Liver (tissue), 9 donors: ENCODE results near the gene CNTN5. TPM values are rescaled to one million over a fixed set of nuclear protein-coding genes. Genes with fewer than 3 reads are reported as not detected.

Experiments used
- DNase-seq: peaks from one replicate; pipeline ENCODE4 v3.0.0-alpha.2; 2017; ENCODE audit warnings: low spot score
- H3K27ac ChIP-seq, 2 donors: one replicate each; pipeline ENCODE4 v1.7.0; 2013; ENCODE audit warnings: inconsistent platforms in 2 of 2, low read length in 2 of 2, control low read depth in 1 of 2, low read depth in 1 of 2, mild to moderate bottlenecking in 1 of 2
- H3K27me3 ChIP-seq, 4 donors: one replicate each; pipeline versions ENCODE4 v1.6.1 to v1.7.0; 2013; ENCODE audit warnings: low read length in 3 of 4, inconsistent platforms in 1 of 4, mild to moderate bottlenecking in 1 of 4, moderate library complexity in 1 of 4; ENCODE audit not compliant: control insufficient read depth in 4 of 4, insufficient read depth in 4 of 4
- H3K36me3 ChIP-seq, 4 donors: one replicate each; pipeline versions ENCODE4 v1.6.1 to v1.7.0; 2013; ENCODE audit warnings: low read length in 3 of 4, mild to moderate bottlenecking in 3 of 4, low read depth in 1 of 4, moderate library complexity in 1 of 4; ENCODE audit not compliant: control insufficient read depth in 4 of 4, insufficient read depth in 3 of 4
- H3K4me1 ChIP-seq, 4 donors: one replicate each; pipeline versions ENCODE4 v1.6.1 to v1.7.0; 2013; ENCODE audit warnings: low read length in 3 of 4, mild to moderate bottlenecking in 3 of 4, moderate library complexity in 1 of 4; ENCODE audit not compliant: control insufficient read depth in 4 of 4, insufficient read depth in 4 of 4
- H3K4me3 ChIP-seq, 3 donors: one replicate each; pipeline versions ENCODE4 v1.6.1 to v1.7.0; 2013; ENCODE audit warnings: low read length in 3 of 3, control low read depth in 1 of 3, low read depth in 1 of 3, mild to moderate bottlenecking in 1 of 3
- H3K9ac ChIP-seq, 2 donors: one replicate each; pipeline ENCODE4 v1.7.0; 2013; ENCODE audit warnings: low read length in 2 of 2, mild to moderate bottlenecking in 2 of 2, moderate library complexity in 2 of 2, control low read depth in 1 of 2, low read depth in 1 of 2
- H3K9me3 ChIP-seq, 4 donors: one replicate each; pipeline versions ENCODE4 v1.6.1 to v1.7.0; 2013; ENCODE audit warnings: low read length in 3 of 4; ENCODE audit not compliant: control insufficient read depth in 4 of 4
- CTCF ChIP-seq: fragments of 150-350 bp; IDR thresholded peaks from 2 replicates; pipeline ENCODE4 v1.5.1; 2017; ENCODE audit warnings: improper control_type of control experiment, low read depth, low read length; ENCODE audit not compliant: missing input control
- EGR1 ChIP-seq, 2 donors: IDR thresholded peaks; 2 replicates each; pipeline ENCODE4 v1.6.1; 2016 to 2018; ENCODE audit warnings: antibody characterized with exemption in 2 of 2, low read depth in 2 of 2
- FOXA1 ChIP-seq: IDR thresholded peaks from 2 replicates; pipeline ENCODE4 v1.6.1; 2016; ENCODE audit warnings: antibody characterized with exemption
- FOXA2 ChIP-seq: IDR thresholded peaks from 2 replicates; pipeline ENCODE4 v1.6.1; 2016; ENCODE audit warnings: antibody characterized with exemption
- GABPA ChIP-seq, 2 donors: IDR thresholded peaks in 1 of 2; conservative IDR thresholded peaks in 1 of 2; 2 replicates each; pipeline ENCODE4 v1.6.1; 2016; ENCODE audit warnings: antibody characterized with exemption in 2 of 2, mild to moderate bottlenecking in 1 of 2, moderate library complexity in 1 of 2
- HNF4A ChIP-seq, 2 donors: conservative IDR thresholded peaks; 2 replicates each; pipeline ENCODE4 v1.6.1; 2016; ENCODE audit warnings: antibody characterized with exemption in 2 of 2, mild to moderate bottlenecking in 2 of 2
- HNF4G ChIP-seq: IDR thresholded peaks from 2 replicates; pipeline ENCODE4 v1.6.1; 2016; ENCODE audit warnings: antibody characterized with exemption
- JUND ChIP-seq, 2 donors: IDR thresholded peaks; 2 replicates each; pipeline ENCODE4 v1.6.1; 2016; ENCODE audit warnings: antibody characterized with exemption in 2 of 2
- MAX ChIP-seq: IDR thresholded peaks from 2 replicates; pipeline ENCODE4 v1.6.1; 2016; ENCODE audit warnings: antibody characterized with exemption
- NR2F2 ChIP-seq: IDR thresholded peaks from 2 replicates; pipeline ENCODE4 v1.6.1; 2016; ENCODE audit warnings: antibody characterized with exemption
- RAD21 ChIP-seq, 2 donors: IDR thresholded peaks; 2 replicates each; pipeline ENCODE4 v1.6.1; 2016; ENCODE audit warnings: antibody characterized with exemption in 2 of 2, mild to moderate bottlenecking in 2 of 2
- REST ChIP-seq: IDR thresholded peaks from 2 replicates; pipeline ENCODE4 v1.6.1; 2016; ENCODE audit warnings: antibody characterized with exemption, mild to moderate bottlenecking
- RXRA ChIP-seq, 2 donors: IDR thresholded peaks; 2 replicates each; pipeline ENCODE4 v1.6.1; 2017 to 2018; ENCODE audit warnings: antibody characterized with exemption in 2 of 2, mild to moderate bottlenecking in 1 of 2
- SP1 ChIP-seq: IDR thresholded peaks from 2 replicates; pipeline ENCODE4 v1.6.1; 2018; ENCODE audit warnings: antibody characterized with exemption, mild to moderate bottlenecking
- TAF1 ChIP-seq: conservative IDR thresholded peaks from 2 replicates; pipeline ENCODE4 v1.6.1; 2016; ENCODE audit warnings: antibody characterized with exemption, mild to moderate bottlenecking
- YY1 ChIP-seq: IDR thresholded peaks from 2 replicates; pipeline ENCODE4 v1.6.1; 2016; ENCODE audit warnings: antibody characterized with exemption, mild to moderate bottlenecking
- ZBTB33 ChIP-seq: IDR thresholded peaks from 2 replicates; pipeline ENCODE4 v1.6.1; 2016; ENCODE audit warnings: antibody characterized with exemption
- WGBS: extraction: QIAGEN DNeasy Blood & Tissue Kit; methylation state at CpG from one replicate; pipeline ENCODE4 v1.1.7; 2013; 5-methylcytosine and 5-hydroxymethylcytosine counted together
- polyA plus RNA-seq, 2 donors: library from polyadenylated mRNA; stranded (reverse) in 1 of 2; unstranded in 1 of 2; fragments of 200-250 nt in 1 of 2; fragments of >200 nt in 1 of 2; fragmentation: Nextera tagmentation in 1 of 2; extraction: Ambion mirVana in 1 of 2; gene quantifications; one replicate each; pipeline versions ENCODE4 v1.2.1 to v1.2.3, GENCODE V29; 2013 to 2015
- total RNA-seq, 2 donors: library from RNA; depleted of rRNA; stranded (reverse); fragments of >200 nt; gene quantifications; one replicate each; pipeline ENCODE4 v1.2.3, GENCODE V29; 2014
- donor health status: healthy.
- donor health status: healthy.
- donor health status: healthy.
- donor health status: healthy.
- donor health status: healthy.

The CNTN5 gene
- total and polyA plus RNA-seq, 4 donors, result 0.01 to 0.08 (median 0.04) TPM

- no peak for TF ChIP-seq REST
- TF ChIP-seq GABPA (IDR thresholded peaks at IDR 0.05 in 1 of 2, conservative IDR thresholded peaks at IDR 0.05 in 1 of 2), result no peak
- no peak for TF ChIP-seq NR2F2
- no peak for TF ChIP-seq FOXA2
- no peak for TF ChIP-seq FOXA1
- TF ChIP-seq HNF4G, result no peak
- TF ChIP-seq ZBTB33, result no peak
Measured at GRCh38 chr11:100354736-100355135, 1334.0 kb downstream of the CNTN5 start (continued).

GRCh38 chr11:100356035-100356434 is 1335.3 kb downstream of the CNTN5 start:
- H3K4me3 ChIP-seq, result no peak overlapping the region
- no peaks in the 10 kb centered on the region for H3K36me3 ChIP-seq
- WGBS, result 46% methylated on average over 4 of the region's 4 CpGs
- H3K9me3 ChIP-seq, result no peaks in the 10 kb centered on the region
- no peak for DNase-seq
- no peaks in the 10 kb centered on the region for H3K27me3 ChIP-seq
- H3K27ac ChIP-seq, result no peak overlapping the region
- no peaks in the 10 kb centered on the region for H3K4me1 ChIP-seq
- no peak for TF ChIP-seq RAD21 (IDR thresholded peaks at IDR 0.05)
- TF ChIP-seq TAF1, result no peak
- TF ChIP-seq GABPA (IDR thresholded peaks at IDR 0.05 in 1 of 2, conservative IDR thresholded peaks at IDR 0.05 in 1 of 2), result no peak
- TF ChIP-seq JUND (IDR thresholded peaks at IDR 0.05), result no peak
- no peak for TF ChIP-seq SP1
- no peak for TF ChIP-seq MAX
- no peak for TF ChIP-seq YY1
- no peak for TF ChIP-seq ZBTB33
- no peak for TF ChIP-seq CTCF
- TF ChIP-seq FOXA2, result no peak
- no peak for TF ChIP-seq EGR1 (IDR thresholded peaks at IDR 0.05; ENCODE audit: low read depth in 2 of 2)
- no peak for TF ChIP-seq RXRA (IDR thresholded peaks at IDR 0.05)
- TF ChIP-seq REST, result no peak
- TF ChIP-seq HNF4G, result no peak
- no peak for TF ChIP-seq NR2F2
- TF ChIP-seq HNF4A (conservative IDR thresholded peaks at IDR 0.05), result no peak
- H3K9ac ChIP-seq, result no peak overlapping the region
